NCI-H774 (cell line): ENCODE measurements around the gene NUP214.
"Not testable (repeated sequence)": the region's sequence is repeated elsewhere in the genome, so short reads cannot be mapped to it uniquely, and the experiment has no call there.

ENCODE experiments used
- DNase-seq: peaks from one replicate; lab custom pipeline; 2025; lab: John Stamatoyannopoulos, UW

Gene NUP214

GRCh38 chr9:131160416-131161112, 35.2 kb downstream of the NUP214 start:
- DNase-seq = no peak

- DNase-seq = no peak
These were observed 36.2 kb downstream of the NUP214 start for GRCh38 chr9:131161585-131161984.

- no peak for DNase-seq
These were observed 37.5 kb downstream of the NUP214 start for GRCh38 chr9:131162886-131163285.

GRCh38 chr9:131165523-131165922, 40.1 kb downstream of the NUP214 start:
- no peak for DNase-seq

- DNase-seq = peak; percentile 59
These were observed 41.8 kb downstream of the NUP214 start for GRCh38 chr9:131167146-131167692.

- DNase-seq = no peak
These were observed 42.5 kb downstream of the NUP214 start for GRCh38 chr9:131167936-131168335.

- DNase-seq = no peak
These were observed 44.3 kb downstream of the NUP214 start for GRCh38 chr9:131169563-131170240.

- DNase-seq = no peak
These were observed 48.6 kb downstream of the NUP214 start for GRCh38 chr9:131173995-131174394.

GRCh38 chr9:131174681-131175239, 49.4 kb downstream of the NUP214 start:
- no peak for DNase-seq

- DNase-seq = no peak
These were observed 52.5 kb downstream of the NUP214 start for GRCh38 chr9:131177898-131178297.

GRCh38 chr9:131178382-131178781, 53.0 kb downstream of the NUP214 start:
- no peak for DNase-seq

GRCh38 chr9:131178926-131179325, 53.5 kb downstream of the NUP214 start:
- DNase-seq = no peak

- no peak for DNase-seq
These were observed 54.3 kb downstream of the NUP214 start for GRCh38 chr9:131179561-131180219.

GRCh38 chr9:131180454-131180853, 55.1 kb downstream of the NUP214 start:
- no peak for DNase-seq

- DNase-seq = no peak
These were observed 55.8 kb downstream of the NUP214 start for GRCh38 chr9:131181091-131181681.

GRCh38 chr9:131185924-131186323, 60.5 kb downstream of the NUP214 start:
- no peak for DNase-seq

GRCh38 chr9:131186622-131187021, 61.2 kb downstream of the NUP214 start:
- no peak for DNase-seq

- no peak for DNase-seq
These were observed 62.6 kb downstream of the NUP214 start for GRCh38 chr9:131187957-131188356.

GRCh38 chr9:131188976-131189375, 63.6 kb downstream of the NUP214 start:
- DNase-seq = no peak

- DNase-seq = no peak
These were observed 64.8 kb downstream of the NUP214 start for GRCh38 chr9:131190191-131190590.

GRCh38 chr9:131191032-131191431, 65.6 kb downstream of the NUP214 start:
- DNase-seq = not testable (repeated sequence)

- DNase-seq = no peak
These were observed 66.5 kb downstream of the NUP214 start for GRCh38 chr9:131191857-131192256.
